GM19452 (cell line): Measurements from ENCODE around the gene PTCRA.
"Not testable (repeated sequence)": the region's sequence is repeated elsewhere in the genome, so short reads cannot be mapped to it uniquely, and the experiment has no call there.

Source experiments
- ATAC-seq: cut with Tn5 transposase; IDR thresholded peaks from one replicate; pipeline ENCODE4 v1.9.1; 2021; ENCODE audit not compliant: unreplicated experiment

The PTCRA gene

DNA sequence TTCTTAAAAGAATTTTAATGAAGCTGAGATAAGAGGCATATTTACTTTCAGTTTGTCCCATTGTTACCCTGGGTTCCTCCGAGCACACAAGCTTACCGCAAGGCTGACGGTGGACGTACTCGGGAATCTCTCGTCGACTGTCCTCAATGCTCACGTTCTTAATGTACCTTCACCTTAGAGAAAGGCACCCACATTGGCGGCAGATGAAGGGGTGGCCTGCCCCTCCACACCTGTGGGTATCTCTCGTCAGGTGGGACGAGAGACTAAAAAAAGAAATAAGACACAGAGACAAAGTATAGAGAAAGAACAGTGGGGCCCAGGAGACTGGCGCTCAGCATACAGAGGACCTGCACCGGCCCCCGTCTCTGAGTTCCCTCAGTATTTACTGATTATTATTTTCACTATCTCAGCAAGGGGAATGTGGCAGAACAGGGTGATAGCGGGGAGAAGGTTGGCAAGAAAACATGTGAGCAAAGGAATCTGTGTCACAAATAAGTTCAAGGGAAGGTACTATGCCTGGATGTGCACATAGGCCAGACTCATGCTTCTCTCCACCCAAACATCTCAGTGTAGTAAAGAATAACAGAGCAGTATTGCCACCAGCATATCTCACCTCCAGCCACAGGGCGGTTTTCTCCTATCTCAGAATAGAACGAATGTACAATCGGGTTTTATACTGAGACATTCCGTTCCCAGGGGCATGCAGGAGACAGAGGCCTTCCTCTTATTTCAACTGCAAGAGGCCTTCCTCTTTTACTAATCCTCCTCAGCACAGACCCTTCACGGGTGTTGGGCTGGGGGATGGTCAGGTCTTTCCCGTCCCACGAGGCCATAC lies 13.2 kb upstream of the PTCRA start:
- not testable (repeated sequence) for ATAC-seq

DNA sequence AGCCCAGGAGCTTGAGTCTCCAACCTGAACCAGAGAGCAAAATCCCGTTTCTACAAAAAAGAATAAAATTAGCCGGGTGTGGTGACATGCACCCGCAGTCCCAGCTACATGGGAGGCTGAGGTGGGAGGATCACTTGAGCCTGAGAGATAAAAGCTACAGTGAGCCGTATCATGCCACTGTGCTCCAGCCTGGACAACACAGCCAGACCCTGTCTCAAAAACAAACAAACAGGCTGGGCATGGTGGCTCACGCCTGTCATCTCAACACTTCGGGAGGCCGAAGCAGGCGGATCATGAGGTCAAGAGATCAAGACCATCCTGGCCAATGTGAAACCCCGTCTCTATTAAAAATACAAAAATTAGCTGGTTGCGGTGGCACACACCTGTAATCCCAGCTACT lies 11.4 kb upstream of the PTCRA start:
- no peak for ATAC-seq

DNA sequence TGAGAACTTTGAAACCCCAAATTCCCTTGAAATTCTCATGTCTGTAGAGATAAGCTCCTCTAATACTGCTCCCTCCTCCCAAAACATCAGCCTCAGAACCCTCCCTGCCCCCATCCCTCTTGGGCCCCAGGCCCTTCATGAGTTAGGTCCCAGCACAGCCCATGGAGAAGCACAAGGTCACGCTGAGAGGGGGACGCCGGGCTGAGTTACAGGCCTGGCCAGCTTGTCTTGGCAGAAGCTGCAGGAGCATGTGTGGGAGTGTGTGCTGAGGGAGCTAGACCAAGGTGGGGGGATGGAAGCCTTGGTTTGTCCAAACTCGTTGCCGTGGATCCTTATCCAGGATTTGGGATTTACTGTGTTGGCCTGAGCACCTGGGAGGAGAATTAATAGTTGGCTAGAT lies 8.5 kb upstream of the PTCRA start:
- ATAC-seq, result no peak

DNA sequence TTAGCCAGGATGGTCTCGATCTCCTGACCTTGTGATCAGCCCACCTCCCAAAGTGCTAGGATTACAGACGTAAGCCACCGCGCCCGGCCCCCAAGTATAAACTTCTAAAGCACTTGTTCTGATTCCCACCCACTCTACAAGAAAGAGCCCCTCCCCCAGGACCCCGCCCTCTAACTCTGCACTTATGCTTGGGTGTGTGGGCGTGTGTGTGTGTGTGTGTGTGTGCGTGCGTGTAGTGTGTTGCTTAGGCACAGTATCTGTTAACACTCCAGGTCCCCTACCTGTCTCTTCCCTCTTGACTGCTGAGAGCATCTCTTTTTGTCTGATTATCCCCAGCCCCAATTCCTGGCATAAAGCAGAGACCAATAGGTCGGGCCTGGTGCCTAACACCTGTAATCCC lies 6.0 kb upstream of the PTCRA start:
- ATAC-seq, result no peak

DNA sequence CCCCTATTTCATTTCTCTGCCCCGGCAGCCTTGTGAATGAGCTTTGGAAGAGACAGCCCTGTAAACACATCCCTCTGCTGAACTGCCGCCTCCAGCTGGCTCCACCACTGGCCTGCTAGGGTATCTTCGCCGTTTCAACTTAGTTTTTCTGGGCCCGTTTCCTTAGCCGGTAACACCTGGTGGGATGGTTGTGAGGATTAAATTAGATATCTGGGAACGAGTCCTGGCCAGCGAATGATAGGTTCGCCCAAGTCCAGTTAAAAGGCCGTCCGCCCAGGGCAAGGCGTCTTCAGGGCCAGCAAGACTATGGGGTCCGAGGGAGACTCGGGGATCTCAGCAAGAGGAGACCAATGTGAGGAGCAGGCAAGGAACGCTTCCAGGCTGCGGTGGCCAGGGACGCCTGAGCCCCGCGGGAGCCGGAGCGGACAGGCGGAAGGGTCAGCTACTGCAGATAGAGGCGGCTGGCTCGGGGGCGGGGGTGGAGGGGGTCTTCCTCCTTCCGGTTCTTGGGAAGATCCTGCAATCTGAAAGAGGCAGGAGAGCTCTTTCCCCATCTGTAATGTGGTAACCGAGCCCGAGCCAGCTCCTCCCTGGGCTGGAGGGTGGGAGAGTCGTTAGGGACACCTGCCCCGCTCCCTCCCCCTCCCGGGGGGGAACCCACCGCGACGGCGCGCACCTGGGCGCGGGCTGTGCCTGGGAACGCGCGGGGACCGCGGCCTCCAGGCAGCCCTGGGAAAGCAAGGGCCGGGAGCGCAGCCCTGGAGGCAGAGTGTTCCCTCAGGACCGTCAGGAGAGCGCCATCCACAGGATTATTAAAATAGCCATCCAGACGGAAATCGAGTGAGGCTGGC lies 4.5 kb upstream of the PTCRA start:
- ATAC-seq, result no peak

DNA sequence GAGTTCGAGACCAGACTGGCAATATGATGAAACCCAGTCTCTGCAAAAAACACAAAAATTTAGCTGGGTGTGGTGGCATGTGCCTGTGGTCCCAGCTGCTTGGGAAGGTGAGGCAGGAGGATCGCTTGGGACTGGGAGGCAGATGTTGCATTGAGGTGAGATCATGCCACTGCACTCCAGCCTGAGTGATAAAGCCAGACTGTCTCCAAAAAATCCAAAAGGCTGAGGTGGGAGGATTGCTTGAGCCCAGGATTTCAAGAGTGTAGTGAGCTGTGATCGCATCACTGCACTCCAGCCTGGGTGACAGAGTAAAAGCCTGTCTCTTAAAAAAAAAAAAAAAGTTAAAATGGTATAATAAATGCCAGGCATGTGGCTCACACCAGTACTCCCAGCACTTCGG lies 1.3 kb upstream of the PTCRA start:
- ATAC-seq, result no peak

DNA sequence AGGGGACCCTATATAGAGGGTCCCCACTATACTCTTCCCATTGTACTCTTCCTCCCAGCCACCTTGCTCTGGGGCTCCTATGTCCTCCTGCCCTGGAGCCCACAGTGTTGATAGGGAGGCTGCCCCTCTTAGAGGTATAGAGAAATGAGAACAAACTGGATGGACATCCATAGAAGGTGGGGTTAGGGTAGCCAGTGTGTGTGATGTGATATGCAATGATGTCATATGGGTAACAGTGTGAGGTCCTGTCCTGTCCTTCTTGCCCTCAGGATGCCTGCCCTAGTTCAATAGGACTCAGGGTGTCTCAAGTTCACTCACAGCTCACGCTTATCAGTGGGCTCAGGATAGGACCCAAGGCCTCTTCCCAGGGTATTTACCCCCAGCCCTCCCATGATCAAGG lies 435 bp downstream of the PTCRA start:
- ATAC-seq, result no peak

DNA sequence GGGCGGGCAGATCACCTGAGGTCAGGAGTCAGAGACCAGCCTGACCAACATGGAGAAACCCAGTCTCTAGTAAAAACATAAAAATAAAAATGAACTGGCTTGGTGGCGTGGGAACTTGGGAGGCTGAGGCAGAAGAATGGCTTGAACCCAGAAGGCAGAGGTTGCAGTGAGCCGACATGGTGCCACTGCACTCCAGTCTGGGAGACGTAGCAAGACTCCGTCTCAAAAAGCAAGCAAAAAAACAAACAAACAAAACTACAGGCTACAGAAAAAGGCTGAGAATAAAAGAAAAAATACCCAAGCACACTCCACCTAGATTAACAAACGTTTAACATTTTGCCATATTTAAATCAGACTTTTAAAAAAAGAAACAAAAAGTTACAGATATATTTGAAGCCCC lies 5.9 kb downstream of the PTCRA start:
- ATAC-seq, result no peak

DNA sequence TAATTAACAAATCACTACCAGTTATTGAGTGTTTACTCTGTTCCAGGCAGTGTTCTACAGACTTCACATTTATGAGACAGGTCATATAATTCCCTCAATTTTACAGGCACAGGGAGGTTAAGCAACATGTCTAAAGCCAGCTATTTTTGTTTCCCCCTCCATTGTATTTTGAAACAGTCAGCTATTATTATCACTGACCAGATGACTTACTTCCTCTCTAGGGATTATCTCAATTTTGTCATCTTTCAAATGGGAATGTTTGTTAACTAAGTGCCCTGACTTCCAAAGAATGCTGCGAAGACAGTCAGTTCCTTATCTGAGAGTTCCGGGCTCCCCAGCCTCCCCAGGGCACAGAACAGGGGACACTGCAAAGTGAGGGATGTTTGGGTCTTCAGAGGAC lies 7.8 kb downstream of the PTCRA start:
- no peak for ATAC-seq

DNA sequence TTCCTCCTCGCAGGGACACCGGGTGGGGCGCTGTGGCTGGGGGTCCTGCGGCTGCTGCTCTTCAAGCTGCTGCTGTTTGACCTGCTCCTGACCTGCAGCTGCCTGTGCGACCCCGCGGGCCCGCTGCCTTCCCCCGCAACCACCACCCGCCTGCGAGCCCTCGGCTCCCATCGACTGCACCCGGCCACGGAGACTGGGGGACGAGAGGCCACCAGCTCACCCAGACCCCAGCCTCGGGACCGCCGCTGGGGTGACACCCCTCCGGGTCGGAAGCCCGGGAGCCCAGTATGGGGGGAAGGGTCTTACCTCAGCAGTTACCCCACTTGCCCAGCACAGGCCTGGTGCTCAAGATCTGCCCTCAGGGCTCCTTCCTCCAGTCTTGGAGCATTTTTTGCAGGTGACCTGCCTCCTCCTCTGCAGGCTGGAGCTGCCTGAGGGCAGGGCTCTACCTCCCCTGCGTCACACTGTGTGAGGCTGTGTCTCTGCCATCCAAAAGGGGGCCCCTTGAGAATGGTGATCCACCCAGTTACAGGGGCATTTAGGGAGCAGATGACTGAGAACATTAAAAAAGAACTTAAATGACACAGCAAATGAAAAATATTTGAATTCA lies 9.5 kb downstream of the PTCRA start:
- no peak for ATAC-seq

DNA sequence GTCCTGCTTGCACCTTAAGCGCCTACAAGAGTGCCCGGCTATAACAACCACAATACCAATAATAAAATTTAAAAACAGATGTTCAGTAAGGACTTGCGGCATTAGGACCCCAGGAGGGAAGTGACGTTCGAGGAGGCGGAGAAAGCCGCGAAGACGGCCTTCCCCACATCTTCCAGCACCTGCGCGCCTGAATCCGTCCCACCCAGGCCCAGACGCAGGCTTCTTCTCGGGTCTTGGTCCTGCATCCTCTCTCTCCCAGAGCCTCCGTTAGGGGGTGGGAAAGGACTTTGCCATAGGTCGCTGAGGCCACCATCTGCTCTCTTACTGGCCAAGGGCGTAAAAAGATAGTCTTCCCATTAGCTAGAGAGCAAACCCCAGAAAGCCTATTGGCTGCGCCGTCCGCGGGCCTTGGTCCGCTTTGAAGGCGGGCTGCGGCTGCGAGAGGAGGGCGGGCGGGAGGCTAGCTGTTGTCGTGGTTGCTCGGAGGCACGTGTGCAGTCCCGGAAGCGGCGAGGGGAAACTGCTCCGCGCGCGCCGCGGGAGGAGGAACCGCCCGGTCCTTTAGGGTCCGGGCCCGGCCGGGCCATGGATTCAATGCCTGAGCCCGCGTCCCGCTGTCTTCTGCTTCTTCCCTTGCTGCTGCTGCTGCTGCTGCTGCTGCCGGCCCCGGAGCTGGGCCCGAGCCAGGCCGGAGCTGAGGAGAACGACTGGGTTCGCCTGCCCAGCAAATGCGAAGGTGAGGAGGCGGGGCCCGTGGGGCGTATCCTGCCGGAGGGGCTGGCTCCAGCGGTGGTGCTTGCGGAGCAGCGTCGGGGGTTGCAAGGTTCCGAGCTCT lies 13.3 kb downstream of the PTCRA start, which contains the start of gene CNPY3:
Gene CNPY3, plus strand, starts transcription at position 495 of the 835 bp plus-strand sequence. Its CDS starts 91 bp downstream, at position 586.
- ATAC-seq, result peak; percentile 68

DNA sequence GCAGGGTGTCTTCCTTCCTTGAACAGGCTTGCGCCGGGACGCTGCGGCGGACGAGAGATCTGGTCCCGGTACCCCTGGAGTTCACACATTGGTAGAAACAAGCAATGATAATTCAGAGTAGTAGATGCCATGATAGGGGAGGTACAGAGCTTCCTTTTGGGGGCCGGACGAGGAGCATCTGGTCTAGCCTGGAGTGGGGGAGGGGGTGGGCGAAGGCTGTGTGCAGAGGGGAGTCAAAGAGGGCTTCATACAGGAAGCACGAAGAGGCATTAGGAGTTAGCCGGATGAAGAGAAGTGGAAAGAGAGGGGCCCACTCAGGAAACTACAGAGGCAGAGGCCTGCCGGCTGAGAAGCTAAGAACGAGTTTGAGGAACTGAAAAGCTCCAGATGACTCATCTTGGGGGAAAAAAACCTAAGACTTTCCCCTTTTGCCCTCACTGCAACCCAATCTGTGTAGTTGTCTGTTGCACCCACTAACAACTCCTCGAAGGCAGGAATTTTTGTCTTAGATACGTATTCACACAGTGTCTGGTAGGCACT lies 14.0 kb downstream of the PTCRA start:
- peak; percentile 53 for ATAC-seq

DNA sequence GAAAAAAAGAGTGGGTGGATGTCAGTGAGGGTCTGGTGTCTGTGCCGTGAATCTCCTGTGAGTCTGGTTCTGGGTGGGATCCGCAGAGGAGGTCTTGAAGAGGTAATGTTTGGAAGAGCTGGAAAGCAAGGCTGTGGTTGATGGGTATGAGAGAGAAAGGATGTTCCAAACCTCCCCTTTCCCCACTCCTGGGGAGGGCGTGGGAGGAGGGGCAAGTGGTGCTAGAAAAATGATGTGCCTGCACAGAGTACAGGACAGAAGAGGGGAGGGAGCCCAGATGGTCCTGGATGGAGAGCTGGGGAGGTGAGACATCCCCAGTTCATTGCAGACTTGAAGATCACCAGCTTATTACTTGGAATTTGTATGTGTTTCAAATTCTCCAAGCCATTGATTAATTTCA lies 16.6 kb downstream of the PTCRA start:
- ATAC-seq, result no peak

DNA sequence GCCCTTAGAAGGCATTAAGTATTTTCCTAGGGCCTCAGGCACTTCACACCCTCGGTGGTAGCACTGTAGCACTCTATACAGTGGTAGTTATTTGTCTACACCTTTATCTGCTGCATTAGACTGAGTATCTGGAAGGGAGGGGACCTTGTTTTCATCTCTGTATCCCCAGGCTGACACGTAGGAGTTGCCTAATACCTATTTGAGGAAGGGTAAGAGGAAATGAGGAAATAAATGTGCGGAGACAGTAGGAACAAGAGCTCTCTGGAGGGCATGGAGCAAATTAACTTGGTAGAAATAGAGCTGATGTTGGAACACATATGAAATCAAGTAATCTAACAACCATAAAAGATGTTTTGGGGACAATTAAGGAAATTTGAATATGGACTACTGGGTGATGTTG lies 17.4 kb downstream of the PTCRA start:
- no peak for ATAC-seq

DNA sequence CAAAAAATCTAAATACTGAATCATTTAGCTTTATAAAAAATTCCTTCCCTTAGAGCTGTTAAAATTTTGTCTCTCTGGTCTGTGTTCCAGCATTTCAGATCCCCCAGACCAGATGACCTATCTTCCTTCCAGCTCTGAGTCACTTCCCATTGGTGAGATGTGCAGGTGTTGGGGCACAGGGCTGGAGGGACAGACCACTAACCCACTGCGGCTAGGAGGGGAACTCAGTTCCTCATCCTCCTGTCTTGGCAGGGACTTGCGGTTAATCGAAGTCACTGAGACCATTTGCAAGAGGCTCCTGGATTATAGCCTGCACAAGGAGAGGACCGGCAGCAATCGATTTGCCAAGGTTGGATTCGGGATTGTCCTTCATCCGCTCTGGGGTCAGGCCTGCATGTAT lies 19.5 kb downstream of the PTCRA start:
- ATAC-seq, result no peak

DNA sequence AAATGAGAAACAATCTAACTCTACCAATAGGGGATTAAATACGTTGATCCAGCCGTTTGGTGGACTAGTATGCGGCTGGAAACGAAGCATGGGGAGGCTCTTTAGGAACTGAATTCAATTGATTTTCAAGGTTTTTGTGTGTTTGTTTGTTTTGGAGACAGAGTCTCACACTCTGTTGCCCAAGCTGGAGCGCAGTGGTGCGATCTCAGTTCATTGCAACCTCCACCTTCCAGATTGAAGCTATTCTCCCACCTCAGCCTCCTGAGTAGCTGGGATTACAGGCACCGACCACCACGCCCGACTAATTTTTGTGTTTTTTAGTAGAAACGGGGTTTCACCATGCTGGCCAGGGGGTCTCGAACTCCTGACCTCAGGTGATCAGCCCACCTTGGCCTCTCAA lies 20.5 kb downstream of the PTCRA start:
- no peak for ATAC-seq

DNA sequence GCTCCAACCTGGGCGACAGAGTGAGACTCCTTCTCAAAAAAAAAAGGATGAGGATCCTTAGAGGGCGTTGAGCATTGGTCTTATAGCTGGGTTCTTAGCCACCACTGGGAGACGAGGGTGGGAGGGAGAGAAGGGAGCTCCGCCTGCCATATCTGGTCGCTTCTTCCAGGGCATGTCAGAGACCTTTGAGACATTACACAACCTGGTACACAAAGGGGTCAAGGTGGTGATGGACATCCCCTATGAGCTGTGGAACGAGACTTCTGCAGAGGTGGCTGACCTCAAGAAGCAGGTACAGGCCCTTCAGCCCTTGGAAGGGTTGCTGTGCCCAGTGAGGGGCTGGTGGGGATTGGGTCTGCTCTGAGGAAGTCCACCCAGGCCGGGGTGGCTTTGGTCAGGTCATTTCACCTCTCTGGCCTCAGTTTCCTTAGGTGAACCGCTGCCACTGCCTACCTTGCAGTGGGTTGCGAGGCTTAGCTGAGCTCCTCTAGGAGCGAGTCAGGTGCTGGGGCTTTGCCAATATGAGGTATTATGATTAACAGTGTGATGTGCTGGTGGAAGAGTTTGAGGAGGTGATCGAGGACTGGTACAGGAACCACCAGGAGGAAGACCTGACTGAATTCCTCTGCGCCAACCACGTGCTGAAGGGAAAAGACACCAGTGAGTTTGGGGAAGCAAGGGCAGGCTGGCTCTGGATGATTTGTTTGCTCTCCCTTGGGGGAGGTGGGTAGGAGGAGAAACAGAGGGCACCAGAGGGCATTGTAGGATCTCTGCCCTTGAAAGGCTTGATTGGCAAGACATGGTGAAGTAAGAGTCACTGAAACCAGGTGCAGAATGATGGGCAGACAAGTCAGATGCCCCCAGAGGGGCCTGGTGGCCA lies 21.9 kb downstream of the PTCRA start:
- ATAC-seq, result no peak

DNA sequence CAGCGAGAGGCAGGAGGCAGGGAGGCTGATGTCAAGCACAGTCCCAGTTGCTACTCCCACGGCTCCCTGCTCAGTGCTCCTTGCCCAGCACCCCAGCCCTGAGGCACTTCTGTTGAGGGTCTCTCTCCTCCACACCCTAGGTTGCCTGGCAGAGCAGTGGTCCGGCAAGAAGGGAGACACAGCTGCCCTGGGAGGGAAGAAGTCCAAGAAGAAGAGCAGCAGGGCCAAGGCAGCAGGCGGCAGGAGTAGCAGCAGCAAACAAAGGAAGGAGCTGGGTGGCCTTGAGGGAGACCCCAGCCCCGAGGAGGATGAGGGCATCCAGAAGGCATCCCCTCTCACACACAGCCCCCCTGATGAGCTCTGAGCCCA lies 22.6 kb downstream of the PTCRA start:
- no peak for ATAC-seq

DNA sequence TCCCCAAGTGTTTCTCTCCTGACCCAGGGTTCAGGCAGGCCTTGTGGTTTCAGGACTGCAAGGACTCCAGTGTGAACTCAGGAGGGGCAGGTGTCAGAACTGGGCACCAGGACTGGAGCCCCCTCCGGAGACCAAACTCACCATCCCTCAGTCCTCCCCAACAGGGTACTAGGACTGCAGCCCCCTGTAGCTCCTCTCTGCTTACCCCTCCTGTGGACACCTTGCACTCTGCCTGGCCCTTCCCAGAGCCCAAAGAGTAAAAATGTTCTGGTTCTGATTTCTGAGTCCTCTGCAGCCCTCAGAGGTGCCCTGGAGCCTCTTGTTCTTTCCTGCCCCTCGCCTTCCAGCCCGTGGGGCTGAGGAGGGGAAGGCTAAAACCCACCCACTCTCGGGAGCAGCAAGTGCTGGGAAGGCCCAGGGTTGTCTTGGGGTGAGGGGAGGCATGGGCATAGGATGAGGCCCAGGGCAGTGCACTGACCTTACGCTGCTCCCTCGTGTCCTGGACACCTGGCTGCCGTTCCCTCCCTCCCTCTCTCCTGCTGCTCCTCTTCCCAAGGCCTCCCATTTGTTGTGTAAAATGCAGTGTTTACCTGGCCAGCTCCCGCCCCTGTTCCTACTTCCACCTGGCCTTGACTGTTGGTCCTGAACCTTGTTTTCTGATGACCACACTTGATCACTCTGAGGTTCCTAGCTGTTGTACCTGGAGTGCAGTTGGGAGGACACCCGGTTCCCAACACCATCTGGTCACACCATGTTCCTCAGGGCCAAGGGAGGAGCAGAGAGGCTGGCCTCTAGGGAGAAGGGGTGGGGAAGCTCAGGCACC lies 23.3 kb downstream of the PTCRA start:
- ATAC-seq, result no peak
